K562 (cell line): ENCODE measurements around the gene SANBR. TPM values are rescaled to one million over a fixed set of nuclear protein-coding genes. Genes with fewer than 3 reads are reported as not detected.
A peak's percentile ranks its signal among the peaks of the same experiment; 100 is the strongest.

ENCODE experiments used
- CCNT2 ChIP-seq: IDR thresholded peaks from 2 replicates; pipeline ENCODE4 v1.6.1; 2011; ENCODE audit warnings: borderline replicate concordance, low read depth, mild to moderate bottlenecking, moderate library complexity, mixed read lengths, low read length; ENCODE audit not compliant: insufficient read length; ENCODE audit errors: extremely low read depth
- CHCHD3 ChIP-seq: fragments of 250-450 bp; sonication (Bioruptor Pico); IDR thresholded peaks from 2 replicates; pipeline ENCODE4 v2.1.2; 2022; ENCODE audit warnings: mild to moderate bottlenecking
- CREBBP ChIP-seq: IDR thresholded peaks from one replicate; pipeline ENCODE4 v1.6.1; 2012; ENCODE audit warnings: low read depth, mild to moderate bottlenecking, control low read depth, inconsistent platforms, low read length
- DNMT1 ChIP-seq: fragments of 450-650 bp; IDR thresholded peaks from 2 replicates; pipeline ENCODE4 v1.6.1; 2016; ENCODE audit warnings: antibody characterized with exemption, mild to moderate bottlenecking
- HEY1 ChIP-seq: fragments of 250-450 bp; sonication (Bioruptor Pico); IDR thresholded peaks from 2 replicates; pipeline ENCODE4 v1.5.0; 2020; ENCODE audit warnings: mild to moderate bottlenecking, moderate library complexity, borderline replicate concordance
- SP2 ChIP-seq: IDR thresholded peaks from 2 replicates; pipeline ENCODE4 v1.6.1; 2011; ENCODE audit warnings: mild to moderate bottlenecking, low read depth, low read length, moderate library complexity; ENCODE audit not compliant: poor library complexity, severe bottlenecking; ENCODE audit errors: extremely low read depth
- SREBF2 ChIP-seq: sonication (generic); formaldehyde crosslinking; IDR thresholded peaks from 2 replicates; pipeline ENCODE4 v1.4.0; 2020; ENCODE audit warnings: mild to moderate bottlenecking, missing genetic modification reagents
- SRSF3 ChIP-seq: fragments of 200-400 bp; formaldehyde crosslinking; IDR thresholded peaks from 2 replicates; pipeline ENCODE4 v1.6.1; 2016; ENCODE audit warnings: mild to moderate bottlenecking, low read length, moderate library complexity; ENCODE audit not compliant: insufficient read depth
- YY1 ChIP-seq, 3 experiments: IDR thresholded peaks; 2 replicates each; pipeline ENCODE4 v1.6.1; 2011; ENCODE audit warnings: low read length in 2 of 3, mild to moderate bottlenecking in 2 of 3, moderate library complexity in 2 of 3, borderline replicate concordance in 1 of 3, control low read depth in 1 of 3, low read depth in 1 of 3; ENCODE audit not compliant: insufficient read depth in 3 of 3, insufficient replicate concordance in 2 of 3, control insufficient read depth in 1 of 3, insufficient read length in 1 of 3; ENCODE audit errors: extremely low read depth in 1 of 3
- polyA plus RNA-seq, 8 experiments: library from polyadenylated mRNA; depleted of rRNA in 4 of 8; stranded (reverse) in 5 of 8; unstranded in 3 of 8; fragments of >200 nt; fragmentation: Nextera tagmentation in 2 of 8; fragmentation: Illumina TruSeq in 1 of 8; extraction: Ambion mirVana in 2 of 8; extraction: Trizol in 1 of 8; gene quantifications; 2 replicates each; pipeline versions ENCODE4 v1.2.1 to v1.2.3, GENCODE V29; 2011 to 2014; ENCODE audit warnings: inconsistent platforms in 1 of 8, missing spikeins in 1 of 8
- total RNA-seq, 7 experiments: library from RNA; depleted of rRNA in 6 of 7; stranded (reverse); fragments of >200 nt in 6 of 7; fragmentation: Illumina TruSeq in 2 of 7; extraction: Trizol in 2 of 7; gene quantifications; 2 replicates each; pipeline versions ENCODE4 v1.2.1 to v1.2.3, GENCODE V29; 2011 to 2021; ENCODE audit warnings: low replicate concordance in 1 of 7
- TF ChIP-seq, protein P1 (sequence below): fragments of 450-650 bp; IDR thresholded peaks from 2 replicates; pipeline ENCODE4 v1.6.1; 2017; ENCODE audit warnings: antibody characterized with exemption
- TF ChIP-seq, protein P2 (sequence below): fragments of 250-450 bp; sonication (Bioruptor Pico); IDR thresholded peaks from 2 replicates; pipeline ENCODE4 v1.5.0; 2020; ENCODE audit warnings: mild to moderate bottlenecking, borderline replicate concordance
- TF ChIP-seq, protein P3 (sequence below): fragments of 450-650 bp; IDR thresholded peaks from 2 replicates; pipeline ENCODE4 v1.6.1; 2016; ENCODE audit warnings: borderline replicate concordance
- TF ChIP-seq, protein P4 (sequence below), 2 experiments: fragments of 150-350 bp in 1 of 2; IDR thresholded peaks; 2 replicates each; pipeline ENCODE4 v1.6.1; 2012 to 2016; ENCODE audit warnings: low read depth in 2 of 2, low read length in 2 of 2, mild to moderate bottlenecking in 1 of 2, moderate library complexity in 1 of 2

The SANBR gene
- total and polyA plus RNA-seq, 9 of the 15 experiments (the other 6 are each of a cell fraction or from before 2014, with no cell fraction given): 1.5 to 7.7 (median 6.2) TPM

DNA sequence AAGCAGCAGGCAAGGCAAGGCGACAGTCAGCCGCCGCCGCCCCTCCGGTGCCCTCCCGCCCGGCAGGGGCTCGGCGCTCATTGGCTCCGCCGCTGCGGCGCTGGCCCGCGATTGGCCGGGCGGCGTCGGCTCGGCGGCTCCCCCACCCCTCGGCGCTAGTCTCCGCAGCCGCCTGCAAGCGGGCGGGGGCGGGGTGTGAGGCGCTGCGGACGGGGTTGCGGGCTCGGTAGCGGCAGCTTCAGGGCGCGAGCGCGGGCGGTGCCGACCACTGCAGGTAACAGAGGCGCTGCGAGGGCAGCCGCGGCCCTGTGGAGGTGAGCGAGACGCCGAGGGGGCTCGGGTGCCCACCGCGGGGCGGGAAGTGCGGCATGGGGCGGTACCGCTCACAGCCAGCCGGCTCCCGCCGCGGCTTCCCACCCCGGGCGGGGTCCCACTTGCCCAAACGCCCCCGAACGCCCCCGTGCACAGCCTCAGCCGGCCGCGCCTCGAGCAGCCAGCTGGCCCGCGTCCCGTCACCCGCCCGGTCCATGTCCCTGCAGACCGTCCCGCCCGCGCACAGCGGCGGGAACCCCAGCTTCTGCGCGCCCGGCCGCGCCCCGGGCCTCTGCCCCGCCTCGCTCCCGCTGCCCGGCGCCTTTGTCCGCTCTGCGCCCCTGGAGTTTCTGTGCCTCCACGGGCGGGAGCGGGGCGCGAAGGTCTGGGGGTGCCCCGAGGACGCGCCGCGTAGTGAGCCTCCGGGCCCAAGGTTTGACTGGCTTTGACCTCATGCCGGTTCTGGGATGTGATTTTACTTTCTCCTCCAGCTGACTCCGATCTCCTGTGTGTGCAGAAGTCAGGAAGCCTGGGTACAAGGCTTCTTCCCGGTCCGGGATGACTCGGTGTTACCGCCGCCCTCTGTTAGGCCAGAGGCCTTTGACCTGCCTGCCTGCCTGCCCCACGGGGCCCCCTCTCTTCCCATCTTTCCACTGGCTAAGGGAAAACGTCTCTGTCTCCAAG, at the start of gene SANBR (continued):
- TF ChIP-seq, protein P1, sequence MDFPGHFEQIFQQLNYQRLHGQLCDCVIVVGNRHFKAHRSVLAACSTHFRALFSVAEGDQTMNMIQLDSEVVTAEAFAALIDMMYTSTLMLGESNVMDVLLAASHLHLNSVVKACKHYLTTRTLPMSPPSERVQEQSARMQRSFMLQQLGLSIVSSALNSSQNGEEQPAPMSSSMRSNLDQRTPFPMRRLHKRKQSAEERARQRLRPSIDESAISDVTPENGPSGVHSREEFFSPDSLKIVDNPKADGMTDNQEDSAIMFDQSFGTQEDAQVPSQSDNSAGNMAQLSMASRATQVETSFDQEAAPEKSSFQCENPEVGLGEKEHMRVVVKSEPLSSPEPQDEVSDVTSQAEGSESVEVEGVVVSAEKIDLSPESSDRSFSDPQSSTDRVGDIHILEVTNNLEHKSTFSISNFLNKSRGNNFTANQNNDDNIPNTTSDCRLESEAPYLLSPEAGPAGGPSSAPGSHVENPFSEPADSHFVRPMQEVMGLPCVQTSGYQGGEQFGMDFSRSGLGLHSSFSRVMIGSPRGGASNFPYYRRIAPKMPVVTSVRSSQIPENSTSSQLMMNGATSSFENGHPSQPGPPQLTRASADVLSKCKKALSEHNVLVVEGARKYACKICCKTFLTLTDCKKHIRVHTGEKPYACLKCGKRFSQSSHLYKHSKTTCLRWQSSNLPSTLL: peak; percentile 97
- TF ChIP-seq HEY1 (CRISPR knock-in tag): no peak
- no peak for TF ChIP-seq SREBF2
- TF ChIP-seq CCNT2: peak; percentile 72
- TF ChIP-seq CREBBP: no peak
- TF ChIP-seq, protein P2, sequence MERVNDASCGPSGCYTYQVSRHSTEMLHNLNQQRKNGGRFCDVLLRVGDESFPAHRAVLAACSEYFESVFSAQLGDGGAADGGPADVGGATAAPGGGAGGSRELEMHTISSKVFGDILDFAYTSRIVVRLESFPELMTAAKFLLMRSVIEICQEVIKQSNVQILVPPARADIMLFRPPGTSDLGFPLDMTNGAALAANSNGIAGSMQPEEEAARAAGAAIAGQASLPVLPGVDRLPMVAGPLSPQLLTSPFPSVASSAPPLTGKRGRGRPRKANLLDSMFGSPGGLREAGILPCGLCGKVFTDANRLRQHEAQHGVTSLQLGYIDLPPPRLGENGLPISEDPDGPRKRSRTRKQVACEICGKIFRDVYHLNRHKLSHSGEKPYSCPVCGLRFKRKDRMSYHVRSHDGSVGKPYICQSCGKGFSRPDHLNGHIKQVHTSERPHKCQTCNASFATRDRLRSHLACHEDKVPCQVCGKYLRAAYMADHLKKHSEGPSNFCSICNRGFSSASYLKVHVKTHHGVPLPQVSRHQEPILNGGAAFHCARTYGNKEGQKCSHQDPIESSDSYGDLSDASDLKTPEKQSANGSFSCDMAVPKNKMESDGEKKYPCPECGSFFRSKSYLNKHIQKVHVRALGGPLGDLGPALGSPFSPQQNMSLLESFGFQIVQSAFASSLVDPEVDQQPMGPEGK (CRISPR knock-in tag): no peak
- TF ChIP-seq SRSF3: no peak
- TF ChIP-seq SP2: peak; percentile 51
- TF ChIP-seq CHCHD3: no peak
- peak in 1 of 3 experiments; percentile 10 for TF ChIP-seq YY1 (IDR thresholded peaks at IDR 0.05; ENCODE audit: borderline replicate concordance in 1 of 3, control insufficient read depth in 1 of 3, extremely low read depth in 1 of 3, insufficient read depth in 3 of 3, insufficient read length in 1 of 3, insufficient replicate concordance in 2 of 3, low read depth in 1 of 3, low read length in 2 of 3)
- no peak for TF ChIP-seq DNMT1
- TF ChIP-seq, protein P3, sequence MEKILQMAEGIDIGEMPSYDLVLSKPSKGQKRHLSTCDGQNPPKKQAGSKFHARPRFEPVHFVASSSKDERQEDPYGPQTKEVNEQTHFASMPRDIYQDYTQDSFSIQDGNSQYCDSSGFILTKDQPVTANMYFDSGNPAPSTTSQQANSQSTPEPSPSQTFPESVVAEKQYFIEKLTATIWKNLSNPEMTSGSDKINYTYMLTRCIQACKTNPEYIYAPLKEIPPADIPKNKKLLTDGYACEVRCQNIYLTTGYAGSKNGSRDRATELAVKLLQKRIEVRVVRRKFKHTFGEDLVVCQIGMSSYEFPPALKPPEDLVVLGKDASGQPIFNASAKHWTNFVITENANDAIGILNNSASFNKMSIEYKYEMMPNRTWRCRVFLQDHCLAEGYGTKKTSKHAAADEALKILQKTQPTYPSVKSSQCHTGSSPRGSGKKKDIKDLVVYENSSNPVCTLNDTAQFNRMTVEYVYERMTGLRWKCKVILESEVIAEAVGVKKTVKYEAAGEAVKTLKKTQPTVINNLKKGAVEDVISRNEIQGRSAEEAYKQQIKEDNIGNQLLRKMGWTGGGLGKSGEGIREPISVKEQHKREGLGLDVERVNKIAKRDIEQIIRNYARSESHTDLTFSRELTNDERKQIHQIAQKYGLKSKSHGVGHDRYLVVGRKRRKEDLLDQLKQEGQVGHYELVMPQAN: no peak
- TF ChIP-seq, protein P4, sequence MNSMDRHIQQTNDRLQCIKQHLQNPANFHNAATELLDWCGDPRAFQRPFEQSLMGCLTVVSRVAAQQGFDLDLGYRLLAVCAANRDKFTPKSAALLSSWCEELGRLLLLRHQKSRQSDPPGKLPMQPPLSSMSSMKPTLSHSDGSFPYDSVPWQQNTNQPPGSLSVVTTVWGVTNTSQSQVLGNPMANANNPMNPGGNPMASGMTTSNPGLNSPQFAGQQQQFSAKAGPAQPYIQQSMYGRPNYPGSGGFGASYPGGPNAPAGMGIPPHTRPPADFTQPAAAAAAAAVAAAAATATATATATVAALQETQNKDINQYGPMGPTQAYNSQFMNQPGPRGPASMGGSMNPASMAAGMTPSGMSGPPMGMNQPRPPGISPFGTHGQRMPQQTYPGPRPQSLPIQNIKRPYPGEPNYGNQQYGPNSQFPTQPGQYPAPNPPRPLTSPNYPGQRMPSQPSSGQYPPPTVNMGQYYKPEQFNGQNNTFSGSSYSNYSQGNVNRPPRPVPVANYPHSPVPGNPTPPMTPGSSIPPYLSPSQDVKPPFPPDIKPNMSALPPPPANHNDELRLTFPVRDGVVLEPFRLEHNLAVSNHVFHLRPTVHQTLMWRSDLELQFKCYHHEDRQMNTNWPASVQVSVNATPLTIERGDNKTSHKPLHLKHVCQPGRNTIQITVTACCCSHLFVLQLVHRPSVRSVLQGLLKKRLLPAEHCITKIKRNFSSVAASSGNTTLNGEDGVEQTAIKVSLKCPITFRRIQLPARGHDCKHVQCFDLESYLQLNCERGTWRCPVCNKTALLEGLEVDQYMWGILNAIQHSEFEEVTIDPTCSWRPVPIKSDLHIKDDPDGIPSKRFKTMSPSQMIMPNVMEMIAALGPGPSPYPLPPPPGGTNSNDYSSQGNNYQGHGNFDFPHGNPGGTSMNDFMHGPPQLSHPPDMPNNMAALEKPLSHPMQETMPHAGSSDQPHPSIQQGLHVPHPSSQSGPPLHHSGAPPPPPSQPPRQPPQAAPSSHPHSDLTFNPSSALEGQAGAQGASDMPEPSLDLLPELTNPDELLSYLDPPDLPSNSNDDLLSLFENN (IDR thresholded peaks at IDR 0.05; ENCODE audit: low read depth in 2 of 2, low read length in 2 of 2): no peak
